Fibroblast of skin of left biceps (primary cell): ENCODE results near the gene TRAPPC2L.
"Not testable (repeated sequence)": the region's sequence is repeated elsewhere in the genome, so short reads cannot be mapped to it uniquely, and the experiment has no call there.

Experiments used
- DNase-seq, 2 experiments: peaks; one replicate each; pipeline ENCODE4 v3.0.0-alpha.2; 2013; ENCODE audit warnings: low read depth in 2 of 2

Gene TRAPPC2L

GRCh38 chr16:88818575-88818874, 38.4 kb upstream of the TRAPPC2L start:
- no peak for DNase-seq

DNA sequence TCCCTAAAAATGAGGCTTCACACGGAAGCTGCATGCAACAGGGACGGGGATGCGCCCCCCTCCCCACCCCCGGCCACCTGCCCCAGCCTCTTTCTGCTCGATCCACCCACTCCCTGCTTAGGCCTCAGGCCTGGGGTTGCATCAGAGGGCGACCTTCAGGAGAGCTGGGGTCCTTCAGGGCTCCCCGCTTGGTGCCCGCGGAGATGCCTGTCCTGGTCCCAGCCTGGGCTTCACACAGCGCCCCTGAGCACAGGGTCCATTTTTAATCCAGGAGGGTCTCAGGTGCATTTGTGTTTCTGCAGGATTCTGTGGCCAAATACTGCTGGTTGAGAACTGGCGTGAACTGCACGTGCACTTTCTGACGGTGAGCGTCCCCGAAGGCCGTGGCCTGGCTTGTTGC, 37.8 kb upstream of the TRAPPC2L start:
- DNase-seq, result no peak

- no peak for DNase-seq
These were observed 36.4 kb upstream of the TRAPPC2L start for GRCh38 chr16:88820385-88821025.

GRCh38 chr16:88821168-88821850, 35.6 kb upstream of the TRAPPC2L start:
- DNase-seq, result no peak

DNA sequence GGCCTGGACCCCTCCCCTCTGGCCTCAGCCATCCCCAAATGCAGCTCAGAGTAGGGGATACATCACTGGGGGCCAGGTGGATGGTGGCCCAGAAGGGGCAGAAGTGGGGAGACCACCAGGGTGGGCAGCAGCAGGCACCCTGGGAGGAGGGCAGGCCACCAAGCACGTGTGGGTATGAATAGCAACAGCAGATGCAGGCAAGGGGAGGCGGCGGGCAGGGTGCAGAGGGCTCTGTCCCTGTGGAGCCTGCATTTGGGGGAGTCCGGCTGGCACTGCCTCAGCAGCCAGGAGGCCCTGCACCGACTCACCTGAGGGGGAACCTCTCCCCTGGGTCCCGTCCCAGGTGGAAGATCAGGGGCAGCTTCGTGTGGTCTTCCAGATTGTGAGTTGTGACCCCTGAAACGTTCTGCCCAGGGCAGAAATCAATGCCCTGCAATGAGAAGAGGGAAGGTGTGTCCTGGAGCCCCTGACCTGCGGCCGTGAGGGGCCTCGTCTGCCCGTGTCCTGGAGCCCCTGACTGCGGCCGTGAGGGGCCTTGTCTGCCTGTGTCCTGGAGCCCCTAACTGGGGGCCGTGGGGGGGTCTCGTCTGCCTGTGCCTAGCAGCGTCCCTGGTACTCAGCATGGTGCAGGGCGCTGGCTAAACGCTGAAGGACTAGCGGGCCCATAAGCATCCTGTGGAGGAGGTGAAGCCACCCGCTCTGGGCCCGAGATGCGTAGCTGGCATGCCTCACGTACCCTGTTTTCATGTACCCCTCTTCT, 34.5 kb upstream of the TRAPPC2L start:
- DNase-seq, result no peak

GRCh38 chr16:88823646-88824045, 33.3 kb upstream of the TRAPPC2L start:
- not testable (repeated sequence) for DNase-seq

- no peak for DNase-seq
These were observed 32.5 kb upstream of the TRAPPC2L start for GRCh38 chr16:88824256-88825077.

GRCh38 chr16:88825146-88825545, 31.8 kb upstream of the TRAPPC2L start:
- DNase-seq, result no peak

DNA sequence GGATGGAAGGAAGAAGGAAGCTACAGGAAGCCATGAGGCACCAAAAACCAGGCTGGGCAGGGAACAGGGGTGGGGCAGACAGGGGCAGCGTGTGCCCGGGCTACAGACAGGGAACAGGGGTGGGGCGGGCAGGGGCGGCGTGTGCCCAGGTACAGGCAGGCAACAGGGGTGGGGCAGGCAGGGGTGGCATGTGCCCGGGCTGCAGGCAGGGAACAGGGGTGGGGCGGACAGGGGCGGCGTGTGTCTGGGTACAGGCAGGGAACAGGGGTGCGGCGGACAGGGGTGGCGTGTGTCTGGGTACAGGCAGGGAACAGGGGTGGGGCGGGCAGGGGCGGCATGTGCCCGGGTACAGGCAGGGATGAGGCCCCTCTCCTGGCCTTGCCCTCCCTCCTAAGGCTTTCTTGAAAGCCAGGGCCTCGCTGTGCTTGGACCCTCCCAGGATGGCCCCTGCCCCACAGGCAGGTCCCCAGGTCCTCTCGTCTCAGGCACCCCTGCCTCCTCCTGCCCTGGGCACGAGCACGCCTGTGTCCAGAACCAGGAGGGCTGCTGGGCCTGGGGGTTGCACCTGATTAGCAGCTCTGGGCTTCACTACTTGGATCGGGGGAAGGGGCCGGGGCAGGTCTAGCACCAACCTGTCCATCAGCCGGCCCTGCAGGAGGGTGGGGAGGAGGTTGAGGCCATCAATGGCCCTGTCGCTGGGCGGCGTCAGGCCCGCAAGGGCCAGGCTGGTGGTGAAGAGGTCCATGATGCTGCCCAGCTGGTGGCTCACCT, 30.7 kb upstream of the TRAPPC2L start:
- no peak for DNase-seq

GRCh38 chr16:88827727-88828126, 29.2 kb upstream of the TRAPPC2L start:
- DNase-seq, result no peak

GRCh38 chr16:88828711-88829110, 28.2 kb upstream of the TRAPPC2L start:
- no peak for DNase-seq

DNA sequence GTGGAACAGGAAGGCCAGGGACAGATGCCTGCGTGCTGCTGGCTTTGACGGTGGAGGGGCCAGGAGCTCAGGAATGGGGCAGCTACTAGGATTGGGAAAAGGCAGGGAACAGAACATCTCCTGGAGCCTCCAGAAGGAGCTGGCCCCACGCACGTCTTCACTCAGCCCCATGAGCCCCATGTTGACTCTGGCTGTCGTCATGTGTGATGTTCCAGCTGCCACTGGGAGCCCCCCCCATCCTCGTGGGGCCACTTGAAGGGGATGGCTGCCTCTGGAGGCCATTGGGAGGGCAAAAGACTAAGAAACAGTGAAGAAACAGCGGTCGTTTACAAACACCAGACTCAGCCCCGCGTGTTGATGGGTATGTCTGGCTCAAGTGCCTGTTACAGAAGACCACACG, 26.7 kb upstream of the TRAPPC2L start:
- DNase-seq, result no peak

DNA sequence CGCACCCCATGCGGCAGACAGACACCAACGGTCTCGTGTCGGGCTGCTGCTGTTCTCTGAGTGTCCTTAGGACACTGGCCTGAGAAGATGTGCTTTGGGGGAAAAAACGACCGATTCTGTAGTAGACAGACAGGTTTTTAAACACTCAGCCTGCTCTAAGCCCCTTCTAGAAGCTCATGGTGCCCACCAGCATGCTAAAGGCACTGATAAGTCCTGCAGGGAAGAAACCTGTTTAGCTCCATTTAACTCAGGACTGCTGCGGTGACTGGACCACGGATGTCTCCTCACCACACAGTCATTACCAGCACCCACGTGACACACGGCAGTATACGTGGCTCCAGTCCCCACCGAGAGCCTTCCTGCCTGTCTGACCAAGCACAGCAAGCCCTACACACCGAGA, 26.1 kb upstream of the TRAPPC2L start:
- no peak for DNase-seq

GRCh38 chr16:88831838-88832237, 25.1 kb upstream of the TRAPPC2L start:
- no peak for DNase-seq

DNA sequence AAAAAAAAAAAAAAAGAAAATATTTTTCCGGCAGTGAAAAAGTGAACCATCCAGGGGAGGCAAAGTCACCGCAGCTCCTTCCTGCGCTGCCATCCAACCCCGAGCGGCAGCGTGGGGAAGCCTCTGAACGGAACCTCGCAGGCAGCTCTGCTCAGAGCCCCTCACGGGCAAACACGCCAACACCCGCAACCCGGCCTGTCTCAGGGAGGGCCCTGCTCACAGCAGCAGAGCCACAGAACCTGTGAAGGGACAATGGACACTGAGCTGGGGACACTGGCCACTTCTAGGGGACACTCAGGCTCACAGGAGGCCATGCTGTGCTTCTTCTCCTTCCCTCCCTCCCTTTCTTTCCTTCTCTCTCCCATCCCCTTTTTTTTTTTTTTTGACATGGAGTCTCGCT, 23.8 kb upstream of the TRAPPC2L start:
- DNase-seq, result no peak

DNA sequence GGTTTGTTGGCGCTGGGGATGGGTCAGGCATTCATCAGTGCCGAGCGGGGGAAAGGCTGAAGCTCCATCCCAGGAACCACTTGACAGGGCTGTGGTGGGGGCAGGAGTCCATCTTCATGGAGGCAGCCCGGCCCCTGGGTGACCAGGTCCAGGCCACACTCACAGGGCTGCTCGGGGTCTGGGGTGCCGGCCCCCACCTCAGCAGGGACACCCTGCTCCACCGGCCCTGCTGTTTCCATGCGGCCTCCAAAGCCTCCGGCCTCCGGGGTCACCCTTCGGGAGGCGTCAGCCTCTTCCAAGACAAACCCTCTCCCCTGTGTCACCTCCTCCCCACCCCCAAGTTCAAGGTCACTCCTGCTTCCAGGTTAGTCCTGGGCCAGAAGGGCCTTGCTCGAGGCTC, 22.3 kb upstream of the TRAPPC2L start:
- no peak for DNase-seq

GRCh38 chr16:88835383-88835782, 21.5 kb upstream of the TRAPPC2L start:
- DNase-seq, result no peak

DNA sequence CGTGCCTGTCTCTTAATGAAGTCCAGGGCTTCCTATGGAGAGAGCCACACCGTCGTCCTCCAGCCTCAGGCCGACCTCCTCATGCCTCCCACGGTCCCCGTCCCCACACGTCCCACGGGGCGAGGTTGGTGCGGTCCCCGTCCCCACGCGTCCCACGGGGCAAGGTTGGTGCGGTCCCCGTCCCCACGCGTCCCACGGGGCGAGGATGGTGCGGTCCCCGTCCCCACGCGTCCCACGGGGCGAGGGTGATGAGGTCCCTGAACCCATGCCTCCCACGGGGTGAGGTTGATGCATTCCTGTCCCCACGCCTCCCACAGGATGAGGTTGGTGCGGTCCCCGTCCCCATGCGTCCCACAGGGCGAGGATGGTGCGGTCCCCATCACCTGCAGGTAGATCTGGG, 21.1 kb upstream of the TRAPPC2L start:
- DNase-seq, result no peak

DNA sequence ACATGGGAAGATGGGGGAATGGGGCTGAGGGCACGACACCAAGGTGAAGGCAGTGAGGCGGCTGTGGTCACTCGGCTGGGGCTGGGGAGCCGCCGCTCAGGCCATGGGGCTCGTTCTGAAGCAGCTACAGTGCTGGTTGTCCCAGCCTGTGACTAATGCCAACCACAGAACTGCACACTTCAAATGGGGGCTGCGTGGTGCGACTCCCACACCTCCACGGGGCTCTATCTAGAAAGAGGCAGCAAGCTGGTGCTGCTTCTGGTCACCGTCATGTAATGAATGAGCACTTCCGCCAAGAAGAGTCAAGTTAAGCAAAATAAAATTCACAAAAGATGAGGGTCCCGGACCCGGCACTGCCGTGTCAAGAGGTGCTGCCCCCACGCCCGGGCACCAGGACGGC, 20.1 kb upstream of the TRAPPC2L start:
- no peak for DNase-seq

- DNase-seq, result no peak
These were observed 19.1 kb upstream of the TRAPPC2L start for GRCh38 chr16:88837806-88838205.

- DNase-seq, result no peak
These were observed 18.4 kb upstream of the TRAPPC2L start for GRCh38 chr16:88838566-88838965.
